Transverse colon (tissue), 4 donors: Measurements from ENCODE around the gene IL4R. TPM values are rescaled to one million over a fixed set of nuclear protein-coding genes. Genes with fewer than 3 reads are reported as not detected.

ENCODE experiments used
- DNase-seq: peaks from one replicate; pipeline ENCODE4 v3.0.0-alpha.2; 2019
- H3K27ac ChIP-seq, 4 donors: fragments of 200-600 bp; sonication (generic); 2 replicates each; pipeline ENCODE4 v1.5.1; 2016 to 2018; ENCODE audit warnings: inconsistent platforms in 4 of 4
- H3K27me3 ChIP-seq: fragments of 200-600 bp; sonication (generic); 2 replicates; pipeline ENCODE4 v1.5.1; 2017; ENCODE audit warnings: inconsistent platforms
- H3K36me3 ChIP-seq, 4 donors: fragments of 200-600 bp; sonication (generic); 2 replicates each; pipeline ENCODE4 v1.5.1; 2017 to 2019; ENCODE audit warnings: inconsistent platforms in 4 of 4
- H3K4me1 ChIP-seq, 4 donors: fragments of 200-600 bp; sonication (generic); 2 replicates each; pipeline ENCODE4 v1.5.1; 2017 to 2020; ENCODE audit warnings: inconsistent platforms in 4 of 4
- H3K4me3 ChIP-seq, 4 donors: fragments of 200-600 bp; sonication (generic); 1 replicate in 1 of 4; 2 replicates in 3 of 4; pipeline versions ENCODE4 v1.5.1 to v1.6.1; 2017 to 2019; ENCODE audit warnings: inconsistent platforms in 4 of 4
- H3K9me3 ChIP-seq, 2 donors: fragments of 200-600 bp; sonication (generic); 2 replicates each; pipeline ENCODE4 v1.5.1; 2017 to 2019; ENCODE audit warnings: inconsistent platforms in 2 of 2
- EP300 ChIP-seq: sonication (generic); formaldehyde crosslinking; IDR thresholded peaks from one replicate; pipeline ENCODE4 v1.6.1; 2017; ENCODE audit warnings: antibody characterized with exemption, low read depth
- POLR2A ChIP-seq: fragments of 450-650 bp; IDR thresholded peaks from one replicate; pipeline ENCODE4 v1.6.1; 2016; ENCODE audit warnings: antibody characterized with exemption, mild to moderate bottlenecking, moderate library complexity
- POLR2AphosphoS5 ChIP-seq, 3 donors: sonication (generic); formaldehyde crosslinking; IDR thresholded peaks; one replicate each; pipeline ENCODE4 v1.6.1; 2016; ENCODE audit warnings: antibody characterized with exemption in 3 of 3
- WGBS, 2 donors: methylation state at CpG; one replicate each; pipeline ENCODE4 v1.1.5; 2018; ENCODE audit warnings: low coverage in 1 of 2; 5-methylcytosine and 5-hydroxymethylcytosine counted together
- in situ Hi-C, 4 donors: fragments of 200-750 bp; cut with MboI; loops; one replicate each; pipeline versions ENCODE4 v1.15.0 to v1.15.1; 2017; ENCODE audit warnings: low sequenced_read_pairs in 3 of 4, low pct_ligation_motif_present in 1 of 4, low pct_unique_long_range_greater_than_20kb in 1 of 4
- intact Hi-C: fragments of 100-400 bp; cut with DNase I; formaldehyde crosslinking; loops from one replicate; pipeline ENCODE4 v1.15.1; 2023; ENCODE audit warnings: low total_unique reads
- total RNA-seq, 4 donors: library from RNA; depleted of rRNA; stranded (reverse); fragments of >200 nt; gene quantifications; one replicate each; pipeline ENCODE4 v1.1.0, GENCODE V29; 2016
- TF ChIP-seq, protein P1 (sequence below), 5 experiments: fragments of 200-600 bp in 3 of 5; fragments of 450-650 bp in 2 of 5; sonication (generic) in 3 of 5; IDR thresholded peaks; 1 replicate in 2 of 5; 2 replicates in 3 of 5; pipeline ENCODE4 v1.5.1; 2016 to 2017; ENCODE audit warnings: antibody characterized with exemption in 5 of 5, inconsistent platforms in 3 of 5, mild to moderate bottlenecking in 2 of 5, moderate library complexity in 1 of 5

Gene IL4R
- total RNA-seq, 4 donors from 2014 or later: 106 to 235 (median 156) TPM

DNA sequence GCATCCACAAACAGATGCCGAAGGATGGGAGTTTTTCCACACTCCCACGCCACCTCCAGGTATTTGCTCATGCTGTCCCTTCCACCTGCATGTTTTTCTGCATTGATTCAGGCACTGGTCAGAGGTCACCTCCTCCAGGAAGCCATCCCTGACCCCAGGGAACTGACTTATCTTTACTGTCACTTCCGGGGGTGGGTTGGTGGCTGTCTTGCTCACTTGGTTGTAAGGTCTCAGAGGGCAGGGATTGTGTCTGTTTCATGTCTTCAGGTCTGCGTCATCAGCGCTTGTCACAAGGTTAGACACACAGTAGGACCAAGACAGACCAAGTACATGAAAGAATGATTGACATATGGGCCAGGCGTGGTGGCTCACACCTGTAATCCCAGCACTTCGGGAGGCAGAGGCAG lies 1.9 kb upstream of the IL4R start:
- H3K4me1 ChIP-seq: peaks cover 19 to 36% (median 32%) of the 10 kb centered on the region in 4 donors
- no peaks in the 10 kb centered on the region for H3K27me3 ChIP-seq
- TF ChIP-seq POLR2A: no peak
- TF ChIP-seq, protein P1, sequence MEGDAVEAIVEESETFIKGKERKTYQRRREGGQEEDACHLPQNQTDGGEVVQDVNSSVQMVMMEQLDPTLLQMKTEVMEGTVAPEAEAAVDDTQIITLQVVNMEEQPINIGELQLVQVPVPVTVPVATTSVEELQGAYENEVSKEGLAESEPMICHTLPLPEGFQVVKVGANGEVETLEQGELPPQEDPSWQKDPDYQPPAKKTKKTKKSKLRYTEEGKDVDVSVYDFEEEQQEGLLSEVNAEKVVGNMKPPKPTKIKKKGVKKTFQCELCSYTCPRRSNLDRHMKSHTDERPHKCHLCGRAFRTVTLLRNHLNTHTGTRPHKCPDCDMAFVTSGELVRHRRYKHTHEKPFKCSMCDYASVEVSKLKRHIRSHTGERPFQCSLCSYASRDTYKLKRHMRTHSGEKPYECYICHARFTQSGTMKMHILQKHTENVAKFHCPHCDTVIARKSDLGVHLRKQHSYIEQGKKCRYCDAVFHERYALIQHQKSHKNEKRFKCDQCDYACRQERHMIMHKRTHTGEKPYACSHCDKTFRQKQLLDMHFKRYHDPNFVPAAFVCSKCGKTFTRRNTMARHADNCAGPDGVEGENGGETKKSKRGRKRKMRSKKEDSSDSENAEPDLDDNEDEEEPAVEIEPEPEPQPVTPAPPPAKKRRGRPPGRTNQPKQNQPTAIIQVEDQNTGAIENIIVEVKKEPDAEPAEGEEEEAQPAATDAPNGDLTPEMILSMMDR (IDR thresholded peaks at IDR 0.05): no peak
- no peak for TF ChIP-seq POLR2AphosphoS5 (IDR thresholded peaks at IDR 0.05)
- no peak for TF ChIP-seq EP300
- intact Hi-C loops: loop anchor here (10.0 kb wide), 1 partner anchor 53 kb away; no protein-coding TSS in a partner anchor
- no peak overlapping the region for H3K4me3 ChIP-seq
- H3K27ac ChIP-seq: no peak overlapping the region
- whole genome bisulfite sequencing, 2 donors: 76 to 78% methylated on average over 4 to 7 of the region's 7 CpGs
- H3K9me3 ChIP-seq: no peaks in the 10 kb centered on the region
- in situ Hi-C loops: loop anchor here in 1 of 4 donors (10.0 kb wide), 1 partner anchor 77 kb away; no protein-coding TSS in a partner anchor
- no peaks in the 10 kb centered on the region for H3K36me3 ChIP-seq
- no peak for DNase-seq

DNA sequence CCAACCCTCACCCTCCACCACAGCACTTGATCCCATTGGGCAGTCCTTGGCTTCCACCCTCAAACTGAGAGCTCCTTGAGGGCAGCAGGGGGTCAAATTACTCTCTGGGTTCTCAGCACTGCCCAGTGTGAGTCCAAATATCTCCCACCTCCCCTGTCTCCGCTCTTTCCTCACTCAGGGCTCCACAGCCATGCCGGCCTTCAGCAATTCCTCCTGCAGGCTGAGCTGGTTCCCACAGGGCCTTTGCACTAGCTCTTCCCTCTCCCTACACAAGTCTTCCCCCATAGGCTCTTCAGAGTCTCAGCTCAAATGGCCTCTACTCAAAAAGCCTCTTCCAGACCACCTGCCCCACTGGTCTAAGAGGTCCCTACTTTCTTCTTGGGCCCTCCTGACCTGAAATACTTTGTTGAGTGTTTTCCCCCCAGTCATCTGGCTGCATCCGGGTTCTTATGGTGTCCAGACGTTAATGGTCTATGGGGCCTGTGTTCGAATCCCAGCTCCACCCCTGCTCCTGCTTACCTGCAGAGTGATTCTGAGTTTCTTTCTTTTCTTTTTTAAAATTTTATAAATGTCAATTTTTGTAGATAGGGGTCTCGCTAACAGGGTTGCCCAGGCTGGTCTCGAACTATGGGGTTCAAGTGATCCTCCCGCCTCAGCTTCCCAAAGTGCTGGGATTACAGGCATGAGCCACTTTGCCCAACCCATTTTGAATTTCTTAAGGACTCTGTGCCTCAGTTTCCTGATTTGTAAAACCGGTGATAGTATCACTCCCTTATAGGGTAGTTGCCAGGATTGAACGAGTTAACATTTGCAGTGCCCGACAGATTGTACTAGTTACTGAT lies 973 bp upstream of the IL4R start:
- 48 to 68% methylated on average over 5 to 11 of the region's 11 CpGs for WGBS, 2 donors
- no peaks in the 10 kb centered on the region for H3K9me3 ChIP-seq
- no peak for DNase-seq
- in situ Hi-C loops (loop anchor here in 1 of 4 donors (10.0 kb wide), 1 partner anchor 78 kb away; no protein-coding TSS in a partner anchor), intact Hi-C loops (loop anchor here (10.0 kb wide), 1 partner anchor 52 kb away; no protein-coding TSS in a partner anchor)
- H3K36me3 ChIP-seq: no peaks in the 10 kb centered on the region
- H3K27me3 ChIP-seq: no peaks in the 10 kb centered on the region
- H3K27ac ChIP-seq: peak overlapping the region; percentile 93 to 99 (median 99)
- TF ChIP-seq EP300 (no peak), POLR2AphosphoS5 (IDR thresholded peaks at IDR 0.05) (no peak), POLR2A (no peak)
- TF ChIP-seq, protein P1 (IDR thresholded peaks at IDR 0.05): no peak
- peaks cover 19 to 45% (median 41%) of the 10 kb centered on the region in 4 donors for H3K4me1 ChIP-seq
- H3K4me3 ChIP-seq: peak overlapping the region in 3 of 4 donors; percentile 84 to 94 (median 91)

DNA sequence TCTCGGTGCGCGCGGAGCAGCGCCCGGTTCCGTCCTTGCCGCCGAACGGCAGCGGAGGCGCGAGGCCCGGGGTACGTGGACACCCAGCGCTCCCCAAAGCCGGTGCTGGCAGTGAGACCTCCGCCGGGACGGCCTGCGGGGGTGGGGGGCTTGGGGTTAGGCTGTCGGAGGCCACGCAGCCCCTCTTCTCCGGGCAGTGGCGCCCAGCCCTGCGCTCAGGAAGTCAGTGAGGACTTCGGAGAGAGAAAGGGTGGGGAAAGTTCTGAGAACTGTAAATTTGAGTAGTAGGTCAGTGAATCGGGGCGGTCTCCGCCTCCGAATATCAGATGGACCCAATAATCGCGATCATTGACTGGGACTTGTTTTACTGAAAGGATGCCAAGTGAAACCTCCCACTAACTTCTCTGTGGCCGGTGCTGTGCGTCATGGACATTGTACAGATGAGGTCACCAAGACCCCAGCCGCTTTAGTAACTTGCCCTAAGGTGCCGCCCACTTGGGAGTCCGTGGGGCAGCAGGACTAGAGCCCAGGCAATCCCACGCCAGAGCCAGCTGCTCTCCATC lies 468 bp downstream of the IL4R start:
- H3K9me3 ChIP-seq: no peaks in the 10 kb centered on the region
- intact Hi-C loops (loop anchor here (10.0 kb wide), 1 partner anchor 51 kb away; no protein-coding TSS in a partner anchor), in situ Hi-C loops (loop anchor here in 1 of 4 donors (10.0 kb wide), 1 partner anchor 79 kb away; no protein-coding TSS in a partner anchor)
- no peaks in the 10 kb centered on the region for H3K36me3 ChIP-seq
- peak overlapping the region; percentile 33 to 94 (median 88) for H3K4me3 ChIP-seq
- TF ChIP-seq EP300: no peak
- peak; percentile 39 to 59 (median 53) for TF ChIP-seq POLR2AphosphoS5 (IDR thresholded peaks at IDR 0.05)
- peak; percentile 61 for TF ChIP-seq POLR2A
- TF ChIP-seq, protein P1 (IDR thresholded peaks at IDR 0.05): no peak
- peak overlapping the region; percentile 93 to 99 (median 99) for H3K27ac ChIP-seq
- WGBS, 2 donors: 0% methylated on average over 14 of the region's 39 CpGs; no CpG with 5 or more reads in 1 of the 2 donors
- H3K27me3 ChIP-seq: no peaks in the 10 kb centered on the region
- H3K4me1 ChIP-seq: peaks cover 19 to 59% (median 54%) of the 10 kb centered on the region in 4 donors
- peak; percentile 70 for DNase-seq

DNA sequence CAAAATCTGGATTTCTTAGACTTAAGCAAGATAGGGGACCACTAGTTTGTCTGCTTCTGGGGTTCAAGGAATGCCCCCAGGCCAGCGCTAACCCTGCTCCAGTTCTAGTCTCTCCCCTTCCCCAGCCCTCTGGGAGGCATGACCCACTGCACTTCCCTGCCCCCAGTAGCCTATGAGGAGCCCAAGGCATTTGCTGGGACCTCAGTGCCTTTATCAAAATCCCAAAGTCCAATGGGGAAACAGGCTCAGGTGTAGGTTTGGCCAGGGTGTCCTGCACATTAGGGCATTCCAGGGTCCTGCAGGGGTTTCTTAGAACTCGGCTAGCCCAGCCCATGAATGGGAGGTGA lies 1.2 kb downstream of the IL4R start:
- no peak for DNase-seq
- H3K9me3 ChIP-seq: no peaks in the 10 kb centered on the region
- no peaks in the 10 kb centered on the region for H3K36me3 ChIP-seq
- H3K27me3 ChIP-seq: no peaks in the 10 kb centered on the region
- H3K4me3 ChIP-seq: peak overlapping the region; percentile 12 to 94 (median 88)
- intact Hi-C loops: loop anchor here (5.0 to 10.0 kb wide), 2 partner anchors 50 to 73 kb away; no protein-coding TSS in a partner anchor
- peak overlapping the region; percentile 93 to 99 (median 99) for H3K27ac ChIP-seq
- WGBS, 2 donors: 90% methylated on average over 1 of the region's 2 CpGs; no CpG with 5 or more reads in 1 of the 2 donors
- H3K4me1 ChIP-seq: peaks cover 19 to 66% (median 62%) of the 10 kb centered on the region in 4 donors
- in situ Hi-C loops: loop anchor here in 1 of 4 donors (10.0 kb wide), 1 partner anchor 80 kb away; no protein-coding TSS in a partner anchor
- TF ChIP-seq POLR2AphosphoS5 (IDR thresholded peaks at IDR 0.05): no peak
- no peak for TF ChIP-seq EP300
